GM12872 (cell line): Measurements from ENCODE around the gene ZCCHC14.
A peak's percentile ranks its signal among the peaks of the same experiment; 100 is the strongest.

ENCODE experiments used
- CTCF ChIP-seq: IDR thresholded peaks from 3 replicates; pipeline ENCODE4 v1.5.1; 2011; ENCODE audit warnings: low read depth, mild to moderate bottlenecking, low read length, moderate library complexity; ENCODE audit not compliant: insufficient read depth

The ZCCHC14 gene

DNA sequence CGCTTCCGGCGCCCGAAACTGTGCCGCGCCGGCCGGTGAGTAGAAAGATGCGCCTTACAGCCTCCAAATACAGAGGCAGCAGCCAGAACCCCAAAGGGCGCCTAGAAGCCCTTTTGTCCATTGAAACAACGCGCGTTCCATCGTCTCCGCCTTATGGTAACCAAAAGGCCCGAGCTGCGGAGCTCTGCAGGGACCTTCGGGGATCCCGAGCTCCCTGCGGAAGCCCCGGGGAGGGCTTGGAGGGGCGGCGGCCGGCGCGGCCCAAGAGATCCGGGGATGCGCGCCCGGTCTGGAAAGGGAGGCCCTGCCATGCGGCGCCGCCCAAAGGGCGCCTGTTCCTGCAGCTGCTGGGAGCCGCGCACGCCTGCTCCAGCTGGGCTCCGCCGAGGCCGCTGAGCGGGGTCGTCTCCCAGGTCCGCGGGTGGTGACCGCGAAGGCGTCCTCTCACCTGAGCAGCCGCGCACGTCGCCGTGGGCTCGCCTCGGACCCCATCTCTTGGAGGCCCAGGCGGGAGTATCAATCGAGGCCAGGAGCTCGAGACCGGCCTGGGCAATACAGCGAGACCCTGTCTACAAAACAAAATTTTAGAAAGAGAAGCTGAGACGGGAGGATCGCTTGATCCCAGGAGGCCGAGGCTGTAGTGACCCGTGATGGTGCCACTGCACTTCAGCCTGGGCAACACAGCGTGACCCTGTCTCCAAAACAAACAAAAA lies 108.5 kb downstream of the ZCCHC14 start:
- TF ChIP-seq CTCF: no peak

- 0 out of 3 replicates have a peak, but pooled peaks have one; percentile 3 for TF ChIP-seq CTCF
Observed at GRCh38 chr16:87383505-87384161, 109.2 kb downstream of the ZCCHC14 start, which contains the start of gene FBXO31. Gene FBXO31 (minus strand): TSS chr16:87383776. CDS start chr16:87383744, 32 bp downstream.

- no peak for TF ChIP-seq CTCF
Observed at GRCh38 chr16:87382023-87382785, 110.6 kb downstream of the ZCCHC14 start.

GRCh38 chr16:87380881-87381280 lies 111.9 kb downstream of the ZCCHC14 start:
- TF ChIP-seq CTCF: no peak

DNA sequence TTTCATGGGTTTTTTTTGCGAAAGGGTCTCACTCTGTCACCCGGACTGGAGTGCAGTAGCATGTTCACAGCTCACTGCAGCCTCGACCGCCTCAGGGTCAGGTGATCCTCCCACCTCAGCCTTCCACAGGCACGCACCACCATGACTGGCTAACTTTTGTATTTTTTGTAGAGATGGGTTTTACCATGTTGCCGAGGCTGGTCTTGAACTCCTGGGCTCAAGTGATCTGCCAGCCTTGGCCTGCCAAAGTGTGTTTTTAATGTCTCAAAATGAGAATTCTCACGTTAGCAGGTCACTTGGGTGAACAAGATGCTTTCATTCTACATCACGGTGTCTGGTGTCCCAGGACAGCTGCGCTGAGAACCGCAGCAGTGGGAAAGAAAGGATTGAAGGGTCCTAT lies 112.4 kb downstream of the ZCCHC14 start:
- TF ChIP-seq CTCF: no peak

DNA sequence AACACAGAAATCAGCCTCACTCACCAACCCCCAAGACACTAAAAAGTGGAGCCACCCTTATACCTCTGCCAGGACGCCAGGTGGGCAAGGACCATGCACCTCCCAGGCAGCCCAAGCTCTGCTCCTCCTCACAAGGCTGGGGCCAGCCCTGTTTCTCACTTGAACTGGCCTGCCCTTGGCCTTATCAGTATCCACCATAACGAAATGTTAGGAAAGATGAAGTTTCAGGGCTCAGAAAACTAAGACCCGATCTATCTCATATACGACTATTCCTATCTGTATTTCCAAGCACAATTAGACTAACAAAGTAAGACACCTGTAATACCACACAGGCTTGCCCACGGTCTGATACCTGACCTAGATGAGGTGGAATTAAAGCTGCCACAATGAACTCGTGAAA lies 116.2 kb downstream of the ZCCHC14 start:
- TF ChIP-seq CTCF: no peak
